ENCODE results near the gene MBP. TPM values are rescaled to one million over a fixed set of nuclear protein-coding genes. Genes with fewer than 3 reads are reported as not detected.

The MBP gene
- total and polyA plus RNA-seq, 2 of the 13 experiments (the other 11 are each of a cell fraction or from before 2014, with no cell fraction given), result 5.0 to 8.5 TPM

DNA sequence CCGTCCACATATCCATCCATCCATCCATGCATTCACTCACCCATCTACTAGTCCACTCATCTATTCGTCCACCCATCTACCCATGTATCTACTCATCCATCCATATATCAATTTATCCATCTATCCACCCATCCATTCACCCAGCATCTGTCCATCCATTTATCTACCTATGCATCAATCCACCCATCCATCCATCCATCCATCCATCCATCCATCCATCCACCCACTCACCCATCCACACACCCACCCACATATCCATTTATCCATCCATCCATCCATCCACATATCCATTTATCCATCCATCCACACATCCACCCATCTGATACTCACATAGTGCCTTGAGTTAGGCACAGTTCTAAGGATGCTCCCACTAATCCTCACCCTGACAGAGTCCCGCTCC lies 99.0 kb downstream of the MBP start:
- intact Hi-C loops (cut with micrococcal nuclease; ENCODE audit: unreplicated experiment) (no loop called here), in situ Hi-C loops (cut with HindIII; ENCODE audit: extremely low pct_ligation_motif_present, low pct_unique_long_range_greater_than_20kb) (no loop called here)
- Histone ChIP-seq H3K36me3 (replicated peaks in 1 of 2; ENCODE audit: control insufficient read depth in 1 of 2, insufficient read depth in 2 of 2, low read length in 2 of 2) (no peaks in the 10 kb centered on the region), H2AFZ (ENCODE audit: low read length) (no peak overlapping the region), H3K27ac (ENCODE audit: extremely low read length, insufficient read depth, low read length) (no peak overlapping the region), H3K4me1 (ENCODE audit: insufficient read depth, low read length) (no peaks in the 10 kb centered on the region), H3K79me2 (ENCODE audit: insufficient read depth, low read length) (no peaks in the 10 kb centered on the region), H3K4me3 (replicated peaks in 1 of 3; ENCODE audit: insufficient read depth in 1 of 3, low read depth in 2 of 3, low read length in 3 of 3) (no peak overlapping the region), H4K20me1 (ENCODE audit: insufficient read depth, low read length) (no peaks in the 10 kb centered on the region), H3K4me2 (ENCODE audit: low read depth, low read length) (no peak overlapping the region), H3K9me3 (ENCODE audit: low read length) (no peaks in the 10 kb centered on the region), H3K9ac (ENCODE audit: insufficient read depth, low read depth, low read length) (no peak overlapping the region), H3K27me3 (ENCODE audit: control insufficient read depth in 1 of 2, insufficient read depth in 2 of 2, low read length in 2 of 2) (no peaks in the 10 kb centered on the region)
- CTCF ChIA-PET (ENCODE audit: low intra/inter-chr PET ratio, low total read pairs), result no interaction called here
- ATAC-seq (no peak), FAIRE-seq (no peak), DNase-seq (ENCODE audit: low spot score) (no peak)
- TF ChIP-seq ZNF563 (CRISPR knock-in tag; IDR thresholded peaks at IDR 0.05) (no peak), ZNF570 (CRISPR knock-in tag; IDR thresholded peaks at IDR 0.05; ENCODE audit: borderline replicate concordance) (no peak), ZNF768 (CRISPR knock-in tag; IDR thresholded peaks at IDR 0.05) (no peak), HNF4G (IDR thresholded peaks at IDR 0.05; ENCODE audit: borderline replicate concordance, low read depth, low read length) (no peak), HNF4G (CRISPR knock-in tag; IDR thresholded peaks at IDR 0.05; ENCODE audit: borderline replicate concordance, low read depth) (no peak), ZNF674 (CRISPR knock-in tag; IDR thresholded peaks at IDR 0.05; ENCODE audit: low read depth) (no peak)
- 94% methylated on average over 3 of the region's 3 CpGs for WGBS (ENCODE audit: low lambda C conversion rate)
- POLR2A ChIA-PET, result no interaction called here
- no TSS peak for BruUV-seq (replicated peaks)

- H3K4me3 ChIP-seq (replicated peaks in 1 of 3; ENCODE audit: insufficient read depth in 1 of 3, low read depth in 2 of 3, low read length in 3 of 3), result no peak overlapping the region
- no peaks in the 10 kb centered on the region for H4K20me1 ChIP-seq (ENCODE audit: insufficient read depth, low read length)
- H2AFZ ChIP-seq (ENCODE audit: low read length), result no peak overlapping the region
- ChIA-PET POLR2A (no interaction called here), CTCF (ENCODE audit: low intra/inter-chr PET ratio, low total read pairs) (no interaction called here)
- no peaks in the 10 kb centered on the region for H3K27me3 ChIP-seq (ENCODE audit: control insufficient read depth in 1 of 2, insufficient read depth in 2 of 2, low read length in 2 of 2)
- no peaks in the 10 kb centered on the region for H3K4me1 ChIP-seq (ENCODE audit: insufficient read depth, low read length)
- ATAC-seq, result no peak
- no peaks in the 10 kb centered on the region for H3K79me2 ChIP-seq (ENCODE audit: insufficient read depth, low read length)
- H3K27ac ChIP-seq (ENCODE audit: extremely low read length, insufficient read depth, low read length), result no peak overlapping the region
- no peak for DNase-seq (ENCODE audit: low spot score)
- intact Hi-C loops (cut with micrococcal nuclease; ENCODE audit: unreplicated experiment) (no loop called here), in situ Hi-C loops (cut with HindIII; ENCODE audit: extremely low pct_ligation_motif_present, low pct_unique_long_range_greater_than_20kb) (no loop called here)
- no peak overlapping the region for H3K4me2 ChIP-seq (ENCODE audit: low read depth, low read length)
- no peaks in the 10 kb centered on the region for H3K9me3 ChIP-seq (ENCODE audit: low read length)
- no peaks in the 10 kb centered on the region for H3K36me3 ChIP-seq (replicated peaks in 1 of 2; ENCODE audit: control insufficient read depth in 1 of 2, insufficient read depth in 2 of 2, low read length in 2 of 2)
- WGBS (ENCODE audit: low lambda C conversion rate), result 91% methylated on average over 11 of the region's 19 CpGs
- no TSS peak for BruUV-seq (replicated peaks)
- H3K9ac ChIP-seq (ENCODE audit: insufficient read depth, low read depth, low read length), result no peak overlapping the region
- no peak for FAIRE-seq
- TF ChIP-seq ZFX (CRISPR knock-in tag; IDR thresholded peaks at IDR 0.05; ENCODE audit: low read depth) (no peak), SP1 (IDR thresholded peaks at IDR 0.05) (no peak), SP1 (CRISPR knock-in tag; IDR thresholded peaks at IDR 0.05) (no peak), ARID2 (CRISPR knock-in tag; IDR thresholded peaks at IDR 0.05; ENCODE audit: borderline replicate concordance) (no peak), MLLT10 (CRISPR knock-in tag; IDR thresholded peaks at IDR 0.05) (no peak), ZNF749 (CRISPR knock-in tag; IDR thresholded peaks at IDR 0.05; ENCODE audit: borderline replicate concordance) (no peak), CTCF (CRISPR knock-in tag; IDR thresholded peaks at IDR 0.05) (no peak), PRDM15 (CRISPR knock-in tag; IDR thresholded peaks at IDR 0.05) (no peak)
Measured at GRCh38 chr18:77032181-77032701, 100.3 kb downstream of the MBP start.

Data from HepG2 (cell line).